ENCODE measurements around the gene TMEM53.

TMEM53 gene

DNA sequence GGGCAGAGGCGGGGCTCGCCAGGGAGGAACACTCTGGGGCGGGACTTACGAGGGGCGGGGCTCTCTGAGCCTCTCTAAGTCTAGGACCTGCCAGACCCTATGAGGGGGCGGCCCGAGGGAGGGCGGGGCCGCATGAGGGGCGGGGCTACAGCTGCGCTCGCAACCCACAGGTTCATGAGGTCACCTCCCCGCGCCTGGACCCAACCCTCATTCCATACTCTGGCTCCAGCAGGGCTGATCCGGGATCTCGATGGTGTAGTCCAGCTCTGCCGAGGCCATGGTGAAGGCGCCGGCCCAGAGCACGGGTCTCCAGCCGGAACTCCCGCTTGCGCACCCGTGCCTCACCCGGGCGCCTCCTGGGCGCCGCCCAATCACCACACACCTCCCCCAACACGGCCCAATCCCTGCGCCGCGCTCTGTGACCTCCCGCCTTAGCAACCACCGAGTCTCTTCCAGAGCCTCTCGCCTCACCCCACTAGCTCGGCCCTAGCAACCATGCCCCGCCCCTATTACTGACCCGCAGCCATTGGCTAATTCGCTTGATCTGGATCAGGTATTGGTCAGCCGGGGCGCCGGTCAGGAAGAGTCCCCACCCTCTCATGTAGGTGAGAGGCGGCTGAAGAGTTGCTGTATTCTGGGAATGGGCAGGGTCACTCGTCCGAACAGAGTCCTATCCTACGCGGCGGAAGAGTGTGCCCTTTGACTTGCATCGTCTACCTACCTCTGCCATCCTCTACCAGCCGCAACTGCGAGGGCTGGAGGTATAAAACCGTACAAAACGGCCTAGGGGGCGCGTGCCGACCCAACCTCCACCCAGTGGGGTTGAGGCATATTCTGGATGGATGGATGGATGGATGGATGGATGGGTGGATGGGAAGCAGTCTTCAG, at the start of gene TMEM53, which contains the start of gene ARMH1:
Gene TMEM53 (minus strand): TSS at position 369 of the 888 bp plus-strand sequence. CDS start 90 bp downstream, at position 279.
Gene ARMH1 (plus strand): TSS at position 602 of the 888 bp plus-strand sequence. CDS start 14,984 bp downstream, outside the sequence.
- Histone ChIP-seq H3K36me3 (ENCODE audit: low read depth) (no peaks in the 10 kb centered on the region), H3K27me3 (ENCODE audit: insufficient read depth, poor library complexity, severe bottlenecking) (no peaks in the 10 kb centered on the region), H3K4me3 (ENCODE audit: severe bottlenecking) (peak within 1 kb of the TSS; percentile 57), H3K27ac (ENCODE audit: poor library complexity, severe bottlenecking) (peak within 1 kb of the TSS; percentile 55), H3K9me3 (ENCODE audit: severe bottlenecking) (no peaks in the 10 kb centered on the region), H3K4me1 (ENCODE audit: insufficient read depth, poor library complexity, severe bottlenecking) (peaks cover 19% of the 10 kb centered on the region)
- TF ChIP-seq, protein P1, sequence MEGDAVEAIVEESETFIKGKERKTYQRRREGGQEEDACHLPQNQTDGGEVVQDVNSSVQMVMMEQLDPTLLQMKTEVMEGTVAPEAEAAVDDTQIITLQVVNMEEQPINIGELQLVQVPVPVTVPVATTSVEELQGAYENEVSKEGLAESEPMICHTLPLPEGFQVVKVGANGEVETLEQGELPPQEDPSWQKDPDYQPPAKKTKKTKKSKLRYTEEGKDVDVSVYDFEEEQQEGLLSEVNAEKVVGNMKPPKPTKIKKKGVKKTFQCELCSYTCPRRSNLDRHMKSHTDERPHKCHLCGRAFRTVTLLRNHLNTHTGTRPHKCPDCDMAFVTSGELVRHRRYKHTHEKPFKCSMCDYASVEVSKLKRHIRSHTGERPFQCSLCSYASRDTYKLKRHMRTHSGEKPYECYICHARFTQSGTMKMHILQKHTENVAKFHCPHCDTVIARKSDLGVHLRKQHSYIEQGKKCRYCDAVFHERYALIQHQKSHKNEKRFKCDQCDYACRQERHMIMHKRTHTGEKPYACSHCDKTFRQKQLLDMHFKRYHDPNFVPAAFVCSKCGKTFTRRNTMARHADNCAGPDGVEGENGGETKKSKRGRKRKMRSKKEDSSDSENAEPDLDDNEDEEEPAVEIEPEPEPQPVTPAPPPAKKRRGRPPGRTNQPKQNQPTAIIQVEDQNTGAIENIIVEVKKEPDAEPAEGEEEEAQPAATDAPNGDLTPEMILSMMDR (IDR thresholded peaks at IDR 0.05; ENCODE audit: poor library complexity, severe bottlenecking) = no peak
- ATAC-seq (ENCODE audit: low read depth) (peak; percentile 93), DNase-seq (ENCODE audit: low spot score) (peak; percentile 99)

DNA sequence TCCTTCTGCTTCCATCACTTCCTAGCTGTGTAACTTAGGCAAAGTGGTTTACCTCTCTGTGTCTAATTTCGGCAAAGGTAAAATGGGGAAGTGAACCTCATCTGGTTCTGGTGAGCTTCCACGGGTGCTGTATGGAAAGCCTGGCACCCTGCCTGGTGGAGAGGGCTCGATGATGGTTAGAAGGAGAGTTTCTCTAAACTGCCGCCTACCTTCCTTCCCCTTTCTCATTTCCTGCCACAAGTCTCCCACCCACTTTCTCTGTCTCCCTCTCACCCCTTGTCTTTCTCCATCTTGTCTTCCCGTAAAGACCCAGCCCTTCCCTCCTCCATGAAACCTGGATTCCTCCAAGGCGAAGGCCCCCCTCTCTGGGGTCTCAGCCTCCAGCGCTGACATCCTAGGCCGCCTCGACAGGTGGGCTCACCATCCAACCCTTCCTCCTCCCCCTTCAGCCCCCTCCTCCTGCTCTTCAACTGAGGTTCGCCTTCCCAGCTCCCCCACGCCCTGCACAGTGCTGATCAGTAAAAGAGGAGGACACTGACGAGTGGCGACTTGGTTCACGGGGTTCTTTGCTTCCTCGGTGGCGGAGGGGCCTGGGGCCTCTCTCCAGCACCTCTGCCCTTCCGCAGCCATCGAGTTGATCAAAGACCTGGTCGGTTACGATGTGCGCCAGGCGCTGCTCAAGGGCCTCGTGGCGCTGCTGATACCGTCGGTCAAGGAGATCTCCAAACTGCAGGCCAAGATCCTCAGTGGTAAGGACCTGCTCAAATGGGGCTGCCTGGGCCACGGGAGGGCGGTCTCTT, 49.4 kb upstream of the TMEM53 start:
- no peak overlapping the region for H3K4me3 ChIP-seq (ENCODE audit: severe bottlenecking)
- no peak overlapping the region for H3K27ac ChIP-seq (ENCODE audit: poor library complexity, severe bottlenecking)
- H3K27me3 ChIP-seq (ENCODE audit: insufficient read depth, poor library complexity, severe bottlenecking) = no peaks in the 10 kb centered on the region
- TF ChIP-seq, protein P1 (IDR thresholded peaks at IDR 0.05; ENCODE audit: poor library complexity, severe bottlenecking) = no peak
- ATAC-seq (ENCODE audit: low read depth) (no peak), DNase-seq (ENCODE audit: low spot score) (no peak)
- H3K4me1 ChIP-seq (ENCODE audit: insufficient read depth, poor library complexity, severe bottlenecking) = peaks cover 2% of the 10 kb centered on the region
- no peaks in the 10 kb centered on the region for H3K36me3 ChIP-seq (ENCODE audit: low read depth)
- H3K9me3 ChIP-seq (ENCODE audit: severe bottlenecking) = no peaks in the 10 kb centered on the region

DNA sequence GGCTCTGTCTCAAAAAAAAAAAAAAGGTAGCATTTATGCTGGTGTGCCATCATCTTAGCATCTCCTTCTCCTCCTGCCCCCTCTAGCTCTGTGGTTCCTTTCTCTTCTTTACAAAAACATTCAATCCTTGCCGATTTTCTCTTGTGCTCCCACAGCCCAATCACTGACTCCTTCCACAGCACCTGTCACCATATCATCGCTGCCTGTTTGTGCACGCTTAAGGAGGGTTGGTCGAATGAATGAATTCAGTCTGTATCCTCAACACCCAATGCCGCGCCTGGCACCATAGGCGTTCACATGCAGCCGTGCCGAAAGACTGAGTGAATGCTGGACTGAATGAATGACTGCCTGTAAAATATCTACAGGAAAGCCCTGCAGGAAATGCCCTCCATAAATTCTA, 48.8 kb upstream of the TMEM53 start:
- H3K4me3 ChIP-seq (ENCODE audit: severe bottlenecking) = no peak overlapping the region
- TF ChIP-seq, protein P1 (IDR thresholded peaks at IDR 0.05; ENCODE audit: poor library complexity, severe bottlenecking) = no peak
- no peaks in the 10 kb centered on the region for H3K27me3 ChIP-seq (ENCODE audit: insufficient read depth, poor library complexity, severe bottlenecking)
- DNase-seq (ENCODE audit: low spot score) (no peak), ATAC-seq (ENCODE audit: low read depth) (no peak)
- no peaks in the 10 kb centered on the region for H3K9me3 ChIP-seq (ENCODE audit: severe bottlenecking)
- H3K4me1 ChIP-seq (ENCODE audit: insufficient read depth, poor library complexity, severe bottlenecking) = peaks cover 2% of the 10 kb centered on the region
- H3K36me3 ChIP-seq (ENCODE audit: low read depth) = no peaks in the 10 kb centered on the region
- no peak overlapping the region for H3K27ac ChIP-seq (ENCODE audit: poor library complexity, severe bottlenecking)

DNA sequence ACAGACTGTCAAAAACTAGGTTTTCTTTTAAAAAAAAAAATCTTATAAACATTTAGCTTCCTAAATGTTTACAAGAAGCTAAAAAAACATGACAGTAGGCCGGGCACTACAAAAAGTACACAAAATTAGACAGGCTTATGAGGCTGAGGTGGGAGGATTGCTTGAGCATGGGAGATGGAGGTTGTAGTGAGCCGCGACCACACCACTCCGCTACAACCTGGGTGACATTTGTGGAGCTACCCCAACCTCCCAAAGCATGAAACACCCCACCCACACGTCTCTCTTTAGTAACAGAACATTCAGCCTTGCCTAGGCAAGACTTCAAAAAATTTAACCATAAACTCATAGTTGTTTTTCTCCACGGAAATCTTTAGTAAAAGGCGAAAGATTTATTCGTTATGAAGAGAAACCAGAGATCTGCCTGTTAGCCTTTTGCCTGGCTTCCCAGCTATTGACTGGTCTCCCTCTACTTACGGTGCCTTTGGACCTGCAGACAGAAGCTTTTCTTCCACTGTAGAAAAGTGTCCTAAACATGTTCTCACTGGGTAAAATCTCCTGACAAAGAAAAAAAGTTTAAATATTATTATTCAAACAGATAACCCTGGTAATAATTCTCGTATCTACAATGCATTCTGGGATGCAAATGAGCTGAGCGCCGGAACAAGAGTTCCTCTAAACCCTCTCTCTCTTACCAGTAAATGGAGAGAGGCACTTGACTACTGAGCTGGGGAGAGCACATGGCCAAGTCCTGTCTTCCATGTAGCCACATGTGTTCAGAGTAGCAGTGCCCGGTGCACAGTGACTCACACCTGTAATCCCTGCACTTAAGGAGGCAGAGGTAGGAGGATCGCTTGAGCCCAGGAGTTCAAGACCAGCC, 47.4 kb upstream of the TMEM53 start:
- peak; percentile 87 for DNase-seq (ENCODE audit: low spot score)
- Histone ChIP-seq H3K36me3 (ENCODE audit: low read depth) (no peaks in the 10 kb centered on the region), H3K4me1 (ENCODE audit: insufficient read depth, poor library complexity, severe bottlenecking) (peaks cover 2% of the 10 kb centered on the region), H3K4me3 (ENCODE audit: severe bottlenecking) (no peak overlapping the region), H3K27me3 (ENCODE audit: insufficient read depth, poor library complexity, severe bottlenecking) (no peaks in the 10 kb centered on the region), H3K9me3 (ENCODE audit: severe bottlenecking) (no peaks in the 10 kb centered on the region), H3K27ac (ENCODE audit: poor library complexity, severe bottlenecking) (peak overlapping the region; percentile 49)
- ATAC-seq (ENCODE audit: low read depth) = peak; percentile 94
- TF ChIP-seq, protein P1 (IDR thresholded peaks at IDR 0.05; ENCODE audit: poor library complexity, severe bottlenecking) = no peak
